H1 (cell line): ENCODE data around the gene ITGB8.

Source experiments
- PHF8 ChIP-seq: fragments of 200-600 bp; sonication (generic); conservative IDR thresholded peaks from 2 replicates; pipeline ENCODE4 v1.7.1; 2012; ENCODE audit warnings: low read depth, mild to moderate bottlenecking, inconsistent platforms, low read length, moderate library complexity
- POLR2A ChIP-seq, 2 experiments: IDR thresholded peaks; 1 replicate in 1 of 2; 2 replicates in 1 of 2; pipeline ENCODE4 v1.6.1; 2011; ENCODE audit warnings: low read depth in 2 of 2, low read length in 2 of 2, mild to moderate bottlenecking in 2 of 2; ENCODE audit errors: control extremely low read depth in 1 of 2
- RAD21 ChIP-seq, 2 experiments: IDR thresholded peaks in 1 of 2; conservative IDR thresholded peaks in 1 of 2; 2 replicates each; pipeline ENCODE4 v1.6.1; 2011; ENCODE audit warnings: low read depth in 2 of 2, low read length in 2 of 2, improper control_type of control experiment in 1 of 2, inconsistent platforms in 1 of 2, mild to moderate bottlenecking in 1 of 2, moderate library complexity in 1 of 2
- RFX5 ChIP-seq: IDR thresholded peaks from 2 replicates; pipeline ENCODE4 v1.6.1; 2011; ENCODE audit warnings: low read depth, low read length, improper control_type of control experiment, borderline replicate concordance
- SIN3A ChIP-seq, 2 experiments: IDR thresholded peaks in 1 of 2; conservative IDR thresholded peaks in 1 of 2; 2 replicates each; pipeline ENCODE4 v1.6.1; 2011 to 2012; ENCODE audit warnings: low read length in 2 of 2, improper control_type of control experiment in 1 of 2, low read depth in 1 of 2, mild to moderate bottlenecking in 1 of 2
- SRF ChIP-seq: IDR thresholded peaks from 2 replicates; pipeline ENCODE4 v1.6.1; 2011; ENCODE audit warnings: mild to moderate bottlenecking, low read depth, low read length, moderate library complexity
- ZNF274 ChIP-seq: IDR thresholded peaks from 2 replicates; pipeline ENCODE4 v1.7.0; 2012; ENCODE audit warnings: low read length, borderline replicate concordance; ENCODE audit errors: extremely low read depth

GRCh38 chr7:20330239-20330927 is at the start of gene ITGB8:
- TF ChIP-seq SRF (no peak), RFX5 (no peak), POLR2A (IDR thresholded peaks at IDR 0.05; ENCODE audit: control extremely low read depth in 1 of 2, low read depth in 2 of 2, low read length in 2 of 2) (peak; percentile 59 to 94), SIN3A (conservative IDR thresholded peaks at IDR 0.05 in 1 of 2, IDR thresholded peaks at IDR 0.05 in 1 of 2; ENCODE audit: low read depth in 1 of 2, low read length in 2 of 2) (no peak; a peak in 1 of 4 replicates), RAD21 (IDR thresholded peaks at IDR 0.05 in 1 of 2, conservative IDR thresholded peaks at IDR 0.05 in 1 of 2; ENCODE audit: low read depth in 2 of 2, low read length in 2 of 2) (no peak), ZNF274 (no peak), PHF8 (0 out of 2 replicates have a peak, but pooled peaks have one; percentile 3)
